Calu3 (cell line): Measurements from ENCODE around the gene GGN. TPM values are rescaled to one million over a fixed set of nuclear protein-coding genes. Genes with fewer than 3 reads are reported as not detected.

Experiments
- BruUV-seq: library from RNA; stranded (reverse); fragments of 400-500 nt; replicated peaks from 2 replicates; lab custom pipeline; 2021; lab: Mats Ljungman, UMichigan
- CTCF ChIA-PET: fragments of 300-600 bp; sonication (Branson Sonifier 250); formaldehyde crosslinking; loops from one replicate; lab custom pipeline; 2022; ENCODE audit warnings: antibody characterized with exemption; lab: Charles Lee
- DNase-seq: peaks from one replicate; pipeline ENCODE4 v3.0.0; 2022
- H3K27ac Mint-ChIP-seq: one replicate; pipeline ENCODE4 v1.8.0; 2022; ENCODE audit warnings: mixed read lengths; ENCODE audit not compliant: unreplicated experiment
- H3K27me3 Mint-ChIP-seq: one replicate; pipeline ENCODE4 v1.8.0; 2022; ENCODE audit warnings: mixed read lengths; ENCODE audit not compliant: unreplicated experiment
- H3K36me3 Mint-ChIP-seq: one replicate; pipeline ENCODE4 v1.8.0; 2022; ENCODE audit warnings: mild to moderate bottlenecking, moderate library complexity, mixed read lengths; ENCODE audit not compliant: insufficient read depth, unreplicated experiment
- H3K4me1 Mint-ChIP-seq: one replicate; pipeline ENCODE4 v1.8.0; 2022; ENCODE audit warnings: mild to moderate bottlenecking, low read depth, mixed read lengths; ENCODE audit not compliant: unreplicated experiment
- H3K4me3 Mint-ChIP-seq: one replicate; pipeline ENCODE4 v1.8.0; 2022; ENCODE audit warnings: mild to moderate bottlenecking, low read depth, moderate library complexity, mixed read lengths; ENCODE audit not compliant: unreplicated experiment
- H3K9me3 Mint-ChIP-seq: one replicate; pipeline ENCODE4 v1.8.0; 2022; ENCODE audit warnings: low read depth, mixed read lengths; ENCODE audit not compliant: unreplicated experiment
- intact Hi-C: fragments of 100-400 bp; cut with micrococcal nuclease; formaldehyde crosslinking; loops from one replicate; pipeline ENCODE4 v1.10.0; 2022; ENCODE audit not compliant: unreplicated experiment
- total RNA-seq: library from RNA; stranded (reverse); gene quantifications from 2 replicates; pipeline ENCODE4 v1.2.3, GENCODE V29; 2022
- TF ChIP-seq, protein P1 (sequence below): fragments of 200-600 bp; IDR thresholded peaks from one replicate; pipeline ENCODE4 v1.8.0; 2022; ENCODE audit warnings: antibody characterized with exemption; ENCODE audit not compliant: unreplicated experiment

Gene GGN
- total RNA-seq, 1 experiment from 2014 or later = 0.40 TPM

DNA sequence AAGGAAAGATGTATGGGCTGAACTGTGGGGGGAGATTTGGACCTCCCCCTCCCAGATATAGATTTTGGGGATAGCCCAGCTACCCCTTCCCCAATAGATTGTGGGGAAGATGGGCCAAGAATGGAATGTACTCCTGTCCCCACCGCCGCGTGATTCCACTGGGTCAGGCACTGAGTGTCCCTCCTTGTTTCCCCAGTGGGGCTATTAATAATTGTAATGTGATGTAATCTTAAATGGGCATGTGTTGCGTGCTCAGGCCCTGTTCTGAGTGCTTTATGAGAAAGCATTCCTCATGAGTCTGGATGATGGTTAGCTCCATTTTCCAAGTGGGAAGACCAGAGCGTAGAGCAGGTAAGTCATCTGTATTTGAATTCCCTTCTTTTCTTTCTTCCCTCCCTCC is 12.1 kb downstream of the GGN start:
- intact Hi-C loops = no loop called here
- BruUV-seq = no TSS peak
- Mint-ChIP-seq H3K4me3 (peak overlapping the region; percentile 97), H3K27ac (peak overlapping the region; percentile 97), H3K27me3 (peaks cover 14% of the 10 kb centered on the region), H3K4me1 (peaks cover 22% of the 10 kb centered on the region), H3K9me3 (no peaks in the 10 kb centered on the region), H3K36me3 (peaks cover 54% of the 10 kb centered on the region)
- no peak for DNase-seq
- CTCF ChIA-PET = interaction anchor here (1.0 to 2.5 kb wide), 2 partner anchors 12 to 27 kb away, joined by 5 to 26 read pairs; partner anchors contain the start of genes FAM98C and GGN
- TF ChIP-seq, protein P1, sequence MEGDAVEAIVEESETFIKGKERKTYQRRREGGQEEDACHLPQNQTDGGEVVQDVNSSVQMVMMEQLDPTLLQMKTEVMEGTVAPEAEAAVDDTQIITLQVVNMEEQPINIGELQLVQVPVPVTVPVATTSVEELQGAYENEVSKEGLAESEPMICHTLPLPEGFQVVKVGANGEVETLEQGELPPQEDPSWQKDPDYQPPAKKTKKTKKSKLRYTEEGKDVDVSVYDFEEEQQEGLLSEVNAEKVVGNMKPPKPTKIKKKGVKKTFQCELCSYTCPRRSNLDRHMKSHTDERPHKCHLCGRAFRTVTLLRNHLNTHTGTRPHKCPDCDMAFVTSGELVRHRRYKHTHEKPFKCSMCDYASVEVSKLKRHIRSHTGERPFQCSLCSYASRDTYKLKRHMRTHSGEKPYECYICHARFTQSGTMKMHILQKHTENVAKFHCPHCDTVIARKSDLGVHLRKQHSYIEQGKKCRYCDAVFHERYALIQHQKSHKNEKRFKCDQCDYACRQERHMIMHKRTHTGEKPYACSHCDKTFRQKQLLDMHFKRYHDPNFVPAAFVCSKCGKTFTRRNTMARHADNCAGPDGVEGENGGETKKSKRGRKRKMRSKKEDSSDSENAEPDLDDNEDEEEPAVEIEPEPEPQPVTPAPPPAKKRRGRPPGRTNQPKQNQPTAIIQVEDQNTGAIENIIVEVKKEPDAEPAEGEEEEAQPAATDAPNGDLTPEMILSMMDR = no peak

DNA sequence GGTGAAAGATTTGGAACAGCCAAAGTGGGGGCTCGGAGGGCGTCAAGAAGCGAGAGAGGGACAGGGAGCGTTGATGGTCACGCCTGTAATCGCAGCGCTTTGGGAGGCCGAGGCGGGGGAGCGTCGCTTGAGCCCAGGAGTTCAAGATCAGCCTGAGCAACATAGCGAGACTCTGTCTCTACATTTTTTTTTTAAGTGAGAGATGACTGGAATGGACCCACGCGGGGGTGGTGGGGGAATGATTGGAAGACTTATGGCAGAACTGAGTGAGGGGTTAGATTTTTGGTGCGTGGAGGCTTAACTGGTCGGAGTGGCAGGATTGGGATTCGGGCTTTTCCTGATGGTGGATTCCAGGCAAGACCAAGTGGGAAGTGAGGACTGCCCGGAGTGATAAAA is 12.7 kb downstream of the GGN start:
- Mint-ChIP-seq H3K4me3 (peak overlapping the region; percentile 97), H3K4me1 (peaks cover 22% of the 10 kb centered on the region), H3K9me3 (no peaks in the 10 kb centered on the region), H3K27ac (peak overlapping the region; percentile 97), H3K27me3 (peaks cover 21% of the 10 kb centered on the region), H3K36me3 (peaks cover 49% of the 10 kb centered on the region)
- TF ChIP-seq, protein P1 = no peak
- no peak for DNase-seq
- CTCF ChIA-PET = interaction anchor here (1.2 to 2.5 kb wide), 3 partner anchors 13 to 98 kb away, joined by 3 to 26 read pairs (median 12); partner anchors contain the start of gene FAM98C
- intact Hi-C loops = no loop called here
- BruUV-seq = no TSS peak

DNA sequence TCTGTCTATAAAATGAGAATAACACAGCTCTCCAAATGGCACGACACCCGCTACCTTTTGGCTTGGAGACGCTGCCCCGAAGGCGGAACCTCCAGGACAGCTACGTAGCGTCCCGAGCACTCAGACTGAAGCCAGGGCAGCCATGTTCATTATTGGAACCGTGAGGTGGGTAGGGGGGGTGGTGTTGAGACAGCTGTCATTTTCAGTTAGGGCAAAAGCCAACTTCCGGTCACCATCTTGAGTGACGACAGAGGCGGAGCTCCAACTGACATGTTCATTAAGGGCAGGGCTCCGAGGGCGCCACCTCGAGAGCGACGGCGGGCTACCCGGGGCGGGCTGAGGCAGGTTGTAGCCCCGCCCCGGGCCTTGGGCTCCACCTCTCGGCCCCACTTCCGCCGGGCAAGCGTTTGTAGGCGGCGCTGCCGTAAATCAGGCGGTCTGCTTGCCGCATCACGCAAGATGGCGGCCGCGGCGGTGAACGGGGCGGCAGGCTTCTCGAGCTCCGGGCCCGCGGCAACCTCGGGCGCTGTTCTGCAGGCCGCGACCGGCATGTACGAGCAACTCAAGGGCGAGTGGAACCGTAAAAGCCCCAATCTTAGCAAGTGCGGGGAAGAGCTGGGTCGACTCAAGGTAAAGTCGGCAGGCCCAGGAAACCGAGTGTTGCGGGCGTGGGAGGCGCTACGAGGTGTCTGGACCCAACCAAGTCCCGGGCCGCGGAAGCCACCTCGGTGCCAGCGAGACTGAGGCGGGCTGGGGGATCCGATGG is 13.3 kb downstream of the GGN start, which contains the start of gene PSMD8:
PSMD8 (plus strand) TSS at position 240 of the 766 bp plus-strand sequence; CDS start at position 271, 31 bp downstream.
- peaks cover 47% of the 10 kb centered on the region for H3K36me3 Mint-ChIP-seq

DNA sequence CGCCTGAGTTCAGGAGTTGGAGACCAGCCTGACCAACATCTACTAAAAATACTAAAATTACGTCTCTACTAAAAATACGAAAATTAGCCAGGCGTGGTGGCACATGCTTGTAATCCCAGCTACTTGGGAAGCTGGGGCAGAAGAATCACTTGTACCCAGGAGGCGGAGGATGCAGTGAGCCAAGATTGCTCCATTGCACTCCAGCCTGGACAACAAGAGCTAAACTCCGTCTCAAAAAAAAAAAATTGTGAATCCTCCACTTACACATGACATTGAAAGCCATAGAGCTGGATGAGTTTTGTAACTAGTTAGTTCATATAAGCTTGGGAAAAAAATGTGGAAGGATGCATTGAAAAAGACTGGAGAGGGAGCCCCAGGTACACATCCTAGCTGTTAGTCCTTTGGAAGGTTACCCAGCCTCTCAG is 13.9 kb downstream of the GGN start:
- H3K36me3 Mint-ChIP-seq = peaks cover 41% of the 10 kb centered on the region
- H3K4me1 Mint-ChIP-seq = peaks cover 22% of the 10 kb centered on the region
- DNase-seq = no peak
- CTCF ChIA-PET = interaction anchor here (0.8 to 2.5 kb wide), 11 partner anchors 10 to 231 kb away, joined by 3 to 26 read pairs (median 5); partner anchors contain the start of genes CATSPERG, FAM98C, GGN and SPINT2
- peak overlapping the region; percentile 97 for H3K27ac Mint-ChIP-seq
- peaks cover 33% of the 10 kb centered on the region for H3K27me3 Mint-ChIP-seq
- no TSS peak for BruUV-seq
- intact Hi-C loops = loop anchor here (1.0 kb wide), 1 partner anchor 39 kb away; the partner anchor contains the start of gene CATSPERG
- H3K4me3 Mint-ChIP-seq = peak overlapping the region; percentile 97
- H3K9me3 Mint-ChIP-seq = no peaks in the 10 kb centered on the region
- TF ChIP-seq, protein P1 = no peak

More for the DNA sequence above, 13.3 kb downstream of the GGN start, which contains the start of gene PSMD8:
- CTCF ChIA-PET = interaction anchor here (0.8 to 2.5 kb wide), 11 partner anchors 10 to 232 kb away, joined by 3 to 26 read pairs (median 5); partner anchors contain the start of genes CATSPERG, FAM98C, GGN and SPINT2
- Mint-ChIP-seq H3K9me3 (no peaks in the 10 kb centered on the region), H3K4me3 (peak within 1 kb of the TSS; percentile 97), H3K27ac (peak within 1 kb of the TSS; percentile 97), H3K4me1 (peaks cover 22% of the 10 kb centered on the region), H3K27me3 (peaks cover 27% of the 10 kb centered on the region)
- DNase-seq = peak; percentile 99
- intact Hi-C loops = loop anchor here (1.0 kb wide), 1 partner anchor 39 kb away; the partner anchor contains the start of gene CATSPERG
- TF ChIP-seq, protein P1 = peak; percentile 16
- no TSS peak for BruUV-seq
